Duodenal mucosa (tissue), 2 donors: ENCODE results near the gene ABHD1.

Experiments
- H3K27ac ChIP-seq: one replicate; pipeline ENCODE4 v1.7.0; 2013; ENCODE audit warnings: low read depth, low read length
- H3K27me3 ChIP-seq, 2 donors: one replicate each; pipeline ENCODE4 v1.7.0; 2013; ENCODE audit warnings: low read length in 2 of 2, control low read depth in 1 of 2; ENCODE audit not compliant: insufficient read depth in 2 of 2, control insufficient read depth in 1 of 2
- H3K36me3 ChIP-seq, 2 donors: one replicate each; pipeline ENCODE4 v1.7.0; 2013; ENCODE audit warnings: low read length in 2 of 2, control low read depth in 1 of 2; ENCODE audit not compliant: insufficient read depth in 2 of 2, control insufficient read depth in 1 of 2
- H3K4me1 ChIP-seq, 2 donors: one replicate each; pipeline ENCODE4 v1.7.0; 2013; ENCODE audit warnings: low read length in 2 of 2, control low read depth in 1 of 2; ENCODE audit not compliant: insufficient read depth in 2 of 2, control insufficient read depth in 1 of 2
- H3K4me3 ChIP-seq, 2 donors: one replicate each; pipeline ENCODE4 v1.7.0; 2013; ENCODE audit warnings: low read length in 2 of 2, low read depth in 1 of 2
- H3K9ac ChIP-seq, 2 donors: one replicate each; pipeline ENCODE4 v1.7.0; 2013; ENCODE audit warnings: low read length in 2 of 2, low read depth in 1 of 2
- H3K9me3 ChIP-seq, 2 donors: one replicate each; pipeline ENCODE4 v1.7.0; 2013; ENCODE audit warnings: low read length in 2 of 2, control low read depth in 1 of 2; ENCODE audit not compliant: control insufficient read depth in 1 of 2

Gene ABHD1

DNA sequence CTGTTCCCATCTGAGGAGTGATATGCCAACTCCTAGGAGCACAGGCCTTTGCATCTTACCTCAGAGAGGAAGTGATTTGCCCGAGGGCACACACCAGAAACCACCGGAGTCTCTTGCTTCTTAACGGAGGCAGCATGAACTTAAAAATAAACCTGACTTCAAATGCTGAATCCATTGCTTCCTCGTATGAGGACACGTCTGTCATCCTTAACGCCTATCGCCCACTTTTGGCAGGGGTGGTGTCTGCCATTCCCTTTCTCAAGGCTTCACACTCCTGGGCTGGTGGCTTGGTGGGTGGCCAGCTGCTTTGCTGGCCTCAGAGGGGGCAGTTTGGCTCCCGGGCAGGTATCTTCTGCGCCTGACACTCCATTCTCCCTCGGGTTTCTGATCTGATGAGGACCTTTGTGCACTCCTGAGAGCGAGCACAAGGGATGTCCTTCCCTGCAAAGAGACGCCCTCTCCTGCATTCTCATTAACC lies 11.9 kb downstream of the ABHD1 start:
- Histone ChIP-seq H3K36me3 (peaks cover 19 to 20% of the 10 kb centered on the region in 2 donors), H3K9me3 (no peaks in the 10 kb centered on the region), H3K4me1 (peaks cover 14% of the 10 kb centered on the region in 2 donors), H3K27me3 (no peaks in the 10 kb centered on the region), H3K27ac (no peak overlapping the region), H3K9ac (no peak overlapping the region), H3K4me3 (no peak overlapping the region)

DNA sequence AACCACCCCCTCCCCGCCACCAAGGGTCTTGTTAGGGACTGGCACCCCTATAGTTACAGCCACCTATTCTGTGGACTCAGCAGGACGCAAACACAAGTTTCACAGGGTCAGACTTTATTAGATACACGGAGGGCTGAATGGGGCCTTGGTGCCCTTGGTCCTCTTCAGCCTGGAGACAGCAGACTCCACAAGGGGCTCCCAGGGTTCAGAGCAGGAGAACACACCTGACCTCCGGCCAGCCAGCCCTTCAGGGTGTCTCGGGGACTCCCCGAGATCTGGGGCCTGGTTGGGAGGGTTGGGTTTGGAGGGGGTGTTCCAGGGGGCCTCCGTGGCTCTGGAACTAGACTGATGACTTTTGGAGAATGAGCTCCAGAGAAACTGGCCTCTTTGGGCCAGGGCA lies 13.1 kb downstream of the ABHD1 start:
- Histone ChIP-seq H3K4me3 (no peak overlapping the region), H3K27me3 (no peaks in the 10 kb centered on the region), H3K36me3 (peaks cover 7 to 10% of the 10 kb centered on the region in 2 donors), H3K27ac (no peak overlapping the region), H3K9me3 (no peaks in the 10 kb centered on the region), H3K4me1 (peaks cover 14% of the 10 kb centered on the region in 2 donors), H3K9ac (no peak overlapping the region)

DNA sequence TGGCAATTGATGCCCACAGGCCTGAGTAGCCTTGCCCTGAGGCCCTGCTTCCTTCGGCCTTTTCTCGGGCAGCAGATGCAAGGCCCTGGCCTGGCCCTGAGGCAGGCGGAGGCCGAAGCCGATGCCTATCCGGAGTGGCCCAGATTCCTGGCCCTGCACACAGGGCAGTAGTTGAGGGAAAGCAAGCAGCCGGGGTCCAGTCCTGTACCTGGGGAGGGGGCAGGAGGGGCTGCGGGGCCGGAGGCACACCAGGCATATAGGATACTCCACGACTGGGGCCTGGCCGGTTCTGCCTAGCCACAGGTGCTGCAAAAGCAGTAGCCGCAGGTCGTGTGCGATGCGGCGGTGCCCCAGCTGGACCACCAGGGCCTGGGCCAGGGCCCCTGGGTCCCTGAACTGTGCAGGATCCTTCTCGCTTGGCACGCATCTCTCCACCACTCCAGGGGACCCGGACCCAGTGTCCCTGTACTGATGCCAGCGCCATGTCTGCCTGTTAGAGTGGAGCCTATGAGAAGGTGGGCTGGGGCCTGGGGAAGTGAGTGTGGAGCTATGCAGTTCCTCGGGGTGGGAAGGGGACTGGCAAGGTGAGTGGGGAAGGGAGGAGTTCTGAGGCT lies 13.8 kb downstream of the ABHD1 start:
- Histone ChIP-seq H3K9ac (no peak overlapping the region), H3K9me3 (no peaks in the 10 kb centered on the region), H3K4me1 (peaks cover 14% of the 10 kb centered on the region in 2 donors), H3K27me3 (no peaks in the 10 kb centered on the region), H3K36me3 (peaks cover under 1 to 5% of the 10 kb centered on the region in 2 donors), H3K4me3 (no peak overlapping the region), H3K27ac (no peak overlapping the region)

DNA sequence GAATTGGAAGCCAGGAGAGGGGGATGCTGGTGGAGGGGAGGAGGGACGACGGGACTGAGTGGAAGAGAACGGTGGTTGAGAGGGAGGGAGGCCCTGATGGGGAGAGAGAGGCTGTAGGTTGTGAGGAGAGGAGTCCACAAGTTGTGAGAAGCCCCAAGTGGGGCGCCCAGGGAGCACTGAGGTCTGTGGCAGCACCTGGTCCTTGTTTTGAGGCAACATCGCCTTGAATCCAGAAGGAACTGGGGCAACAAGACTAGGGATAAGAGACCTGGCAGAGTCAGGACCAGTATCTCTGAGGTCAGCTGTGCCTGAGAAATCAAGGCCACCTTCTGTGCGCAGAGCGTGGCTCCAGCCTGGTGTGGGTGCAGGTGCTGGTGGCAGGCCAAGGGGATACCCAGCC lies 14.5 kb downstream of the ABHD1 start:
- H3K9ac ChIP-seq, result no peak overlapping the region
- H3K9me3 ChIP-seq, result no peaks in the 10 kb centered on the region
- no peak overlapping the region for H3K27ac ChIP-seq
- no peaks in the 10 kb centered on the region for H3K27me3 ChIP-seq
- H3K36me3 ChIP-seq, result no peaks in the 10 kb centered on the region
- no peak overlapping the region for H3K4me3 ChIP-seq
- H3K4me1 ChIP-seq, result peaks cover 7% of the 10 kb centered on the region in 2 donors

DNA sequence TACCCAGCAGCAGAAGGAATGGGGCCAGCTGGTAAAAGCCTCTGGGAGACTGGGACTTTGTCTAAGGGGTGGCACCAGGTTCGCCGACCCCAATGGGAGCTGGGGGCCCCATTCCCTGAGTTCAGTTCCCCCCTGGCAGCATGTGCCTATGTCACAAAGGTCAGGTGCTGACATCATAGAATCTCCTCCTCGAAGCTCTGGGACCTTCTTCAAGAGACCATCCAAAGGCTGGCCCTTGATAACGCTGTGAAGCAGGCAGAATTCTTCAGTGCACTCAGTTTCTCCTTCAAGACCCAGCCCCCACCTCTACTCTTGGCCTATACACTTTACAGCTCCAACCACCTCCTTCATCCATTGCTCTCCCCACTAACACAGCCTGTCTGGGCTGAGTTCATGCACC lies 15.7 kb downstream of the ABHD1 start, which contains the start of gene PRR30:
Gene PRR30 (minus strand): TSS at position 101 of the 400 bp plus-strand sequence. CDS start 1,081 bp downstream, outside the sequence.
- H3K36me3 ChIP-seq, result no peaks in the 10 kb centered on the region
- H3K9me3 ChIP-seq, result no peaks in the 10 kb centered on the region
- H3K27me3 ChIP-seq, result no peaks in the 10 kb centered on the region
- no peak within 1 kb of the TSS for H3K9ac ChIP-seq
- H3K4me1 ChIP-seq, result no peaks in the 10 kb centered on the region
- no peak within 1 kb of the TSS for H3K27ac ChIP-seq
- H3K4me3 ChIP-seq, result no peak within 1 kb of the TSS

DNA sequence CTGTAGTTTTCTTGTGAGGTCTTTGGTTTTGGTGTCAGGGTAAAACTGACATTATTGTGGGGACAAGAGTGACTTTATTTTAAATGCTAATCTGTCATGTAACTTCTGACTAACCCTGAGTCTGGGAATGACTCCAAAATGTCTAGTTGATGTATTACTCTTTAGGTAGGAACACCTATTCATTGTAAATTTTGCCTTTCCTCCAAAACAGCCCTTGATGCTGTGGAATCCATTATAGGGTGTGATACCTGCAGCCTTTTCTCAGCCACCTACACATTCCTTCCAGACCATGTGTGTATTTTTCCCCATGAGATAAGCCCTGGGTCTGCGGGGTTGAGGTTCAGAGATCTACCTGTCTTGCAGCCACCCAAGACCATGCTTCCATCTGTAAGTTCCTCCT lies 19.7 kb downstream of the ABHD1 start:
- no peak overlapping the region for H3K9ac ChIP-seq
- no peak overlapping the region for H3K27ac ChIP-seq
- no peaks in the 10 kb centered on the region for H3K4me1 ChIP-seq
- H3K4me3 ChIP-seq, result no peak overlapping the region
- no peaks in the 10 kb centered on the region for H3K9me3 ChIP-seq
- no peaks in the 10 kb centered on the region for H3K27me3 ChIP-seq
- no peaks in the 10 kb centered on the region for H3K36me3 ChIP-seq

DNA sequence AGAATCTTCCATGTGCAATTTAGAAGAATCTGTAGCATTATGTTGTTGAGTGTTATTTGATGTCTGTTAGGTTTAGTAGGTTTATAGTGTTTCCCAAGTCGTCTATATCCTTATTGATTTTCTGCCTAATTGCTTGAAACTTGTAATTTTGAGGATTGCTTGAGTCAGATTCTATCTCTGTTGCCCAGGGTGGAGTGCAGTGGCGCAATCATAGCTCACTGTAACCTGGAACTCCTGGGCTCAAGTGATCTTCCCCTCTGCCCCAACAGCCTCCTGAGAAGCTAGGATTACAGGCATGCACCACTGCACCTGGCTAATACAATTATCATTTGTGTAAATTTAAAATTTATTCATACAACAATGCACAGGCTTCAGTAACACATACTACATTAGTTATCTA lies 22.1 kb downstream of the ABHD1 start:
- Histone ChIP-seq H3K27ac (no peak overlapping the region), H3K9me3 (no peaks in the 10 kb centered on the region), H3K4me1 (peaks cover 0 to 6% of the 10 kb centered on the region in 2 donors), H3K9ac (no peak overlapping the region), H3K4me3 (no peak overlapping the region), H3K36me3 (no peaks in the 10 kb centered on the region), H3K27me3 (no peaks in the 10 kb centered on the region)

DNA sequence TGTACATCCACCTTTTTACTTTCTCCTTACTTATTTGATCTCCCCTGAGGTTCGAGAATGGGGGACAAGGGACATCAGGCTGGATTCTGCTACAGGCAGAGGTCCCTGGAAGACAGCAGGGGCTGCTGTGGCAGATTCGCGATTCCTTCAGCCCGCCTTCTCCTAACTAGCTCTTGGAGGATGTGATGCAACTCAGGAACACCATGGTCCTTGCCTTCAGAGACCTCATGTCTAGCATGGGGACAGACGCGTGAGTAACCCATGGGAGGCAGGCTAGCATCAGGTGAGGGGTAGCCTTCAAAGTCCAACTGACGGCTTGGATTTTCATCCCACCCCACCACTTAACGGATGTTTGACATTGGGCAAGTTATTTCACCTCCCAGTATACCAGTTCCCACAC lies 24.3 kb downstream of the ABHD1 start:
- no peaks in the 10 kb centered on the region for H3K9me3 ChIP-seq
- H3K9ac ChIP-seq, result no peak overlapping the region
- H3K27ac ChIP-seq, result no peak overlapping the region
- no peaks in the 10 kb centered on the region for H3K36me3 ChIP-seq
- H3K4me3 ChIP-seq, result no peak overlapping the region
- peaks cover 2 to 6% of the 10 kb centered on the region in 2 donors for H3K4me1 ChIP-seq
- no peaks in the 10 kb centered on the region for H3K27me3 ChIP-seq

DNA sequence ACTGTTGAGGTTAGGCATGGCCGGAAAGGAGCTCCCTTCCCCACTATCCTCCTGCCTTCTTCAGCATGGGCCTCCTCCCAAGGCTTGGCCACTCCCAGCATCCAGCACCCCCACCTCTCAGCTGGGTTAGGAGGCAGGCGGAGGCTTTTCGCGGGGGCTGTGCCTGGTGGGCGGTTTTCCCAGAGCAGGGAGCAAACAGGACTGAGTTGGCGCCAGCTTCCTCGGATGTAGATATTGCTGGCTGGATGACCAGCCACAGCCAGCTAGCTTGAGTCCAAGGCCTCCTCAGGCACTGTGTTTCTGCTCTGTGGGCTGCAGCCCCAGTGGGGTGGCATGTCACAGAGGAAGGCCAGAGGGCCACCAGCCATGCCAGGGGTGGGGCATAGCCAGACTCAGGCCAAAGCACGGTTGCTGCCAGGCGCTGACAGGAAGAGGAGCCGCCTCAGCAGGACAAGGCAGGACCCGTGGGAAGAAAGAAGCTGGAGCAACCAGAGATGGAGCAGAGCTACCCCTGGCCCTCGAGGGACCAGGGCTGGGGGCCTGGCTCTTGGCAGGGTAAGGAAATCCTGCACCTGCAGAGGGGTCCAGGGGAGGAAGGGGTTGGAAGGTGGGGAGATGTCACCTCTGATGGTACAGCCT lies 25.3 kb downstream of the ABHD1 start, which contains the start of gene TCF23:
Gene TCF23 (plus strand): TSS at position 204 of the 639 bp plus-strand sequence. CDS start 130 bp downstream, at position 334.
- H3K27ac ChIP-seq, result no peak within 1 kb of the TSS
- no peak within 1 kb of the TSS for H3K9ac ChIP-seq
- no peaks in the 10 kb centered on the region for H3K9me3 ChIP-seq
- H3K4me1 ChIP-seq, result peaks cover 5 to 6% of the 10 kb centered on the region in 2 donors
- no peaks in the 10 kb centered on the region for H3K27me3 ChIP-seq
- H3K36me3 ChIP-seq, result no peaks in the 10 kb centered on the region
- no peak within 1 kb of the TSS for H3K4me3 ChIP-seq

DNA sequence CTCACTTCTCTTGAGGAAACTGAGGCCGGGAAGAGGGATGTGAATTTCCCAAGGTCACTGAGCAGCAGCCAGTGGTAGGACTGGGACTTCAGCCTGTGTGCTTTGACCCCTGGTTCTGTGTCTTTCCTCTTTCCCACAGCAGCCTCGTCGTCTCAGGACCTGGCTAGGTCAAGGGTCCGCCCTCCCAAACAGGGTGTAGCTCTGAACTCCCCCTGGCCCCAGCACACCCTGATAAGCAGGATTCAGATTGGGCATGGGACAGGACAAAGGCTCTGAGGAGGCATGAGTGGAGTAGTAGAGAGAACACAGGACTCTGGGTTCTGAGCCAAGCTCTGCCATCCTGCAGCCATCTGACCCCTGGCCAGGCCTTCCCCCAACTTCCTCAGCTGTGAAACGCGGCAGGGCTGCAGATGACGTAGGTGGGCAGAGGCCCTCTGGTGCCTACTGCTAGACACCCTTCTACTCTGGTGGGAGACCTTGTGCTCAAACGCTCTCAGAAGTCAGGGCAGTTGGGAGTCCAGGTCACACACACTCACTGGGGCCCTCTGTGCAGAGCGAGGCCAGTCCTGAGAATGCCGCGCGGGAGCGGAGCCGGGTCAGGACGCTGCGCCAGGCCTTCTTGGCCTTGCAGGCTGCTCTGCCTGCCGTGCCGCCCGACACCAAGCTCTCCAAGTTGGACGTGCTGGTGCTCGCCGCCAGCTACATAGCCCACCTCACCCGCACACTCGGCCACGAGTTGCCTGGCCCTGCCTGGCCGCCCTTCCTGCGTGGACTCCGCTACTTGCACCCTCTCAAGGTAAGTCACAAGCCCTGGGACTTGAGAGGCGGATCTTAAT lies 26.2 kb downstream of the ABHD1 start:
- Histone ChIP-seq H3K9me3 (no peaks in the 10 kb centered on the region), H3K4me3 (no peak overlapping the region), H3K36me3 (no peaks in the 10 kb centered on the region), H3K27me3 (no peaks in the 10 kb centered on the region), H3K27ac (no peak overlapping the region), H3K9ac (no peak overlapping the region), H3K4me1 (peaks cover 5 to 6% of the 10 kb centered on the region in 2 donors)
